GM12878 (cell line): Measurements from ENCODE around the gene AMER2. TPM values are rescaled to one million over a fixed set of nuclear protein-coding genes. Genes with fewer than 3 reads are reported as not detected.

Experiments used
- ASH2L ChIP-seq: fragments of 300-600, 200-600 bp; sonication (generic); IDR thresholded peaks from 2 replicates; pipeline ENCODE4 v1.6.1; 2017; ENCODE audit warnings: low read depth, mild to moderate bottlenecking, borderline replicate concordance
- ATF3 ChIP-seq: IDR thresholded peaks from 2 replicates; pipeline ENCODE4 v1.6.1; 2011; ENCODE audit warnings: low read depth, mild to moderate bottlenecking, low read length, moderate library complexity, borderline replicate concordance; ENCODE audit errors: extremely low read depth
- BCLAF1 ChIP-seq: fragments of 450-650 bp; IDR thresholded peaks from 2 replicates; pipeline ENCODE4 v1.6.1; 2017; ENCODE audit warnings: antibody characterized with exemption, mild to moderate bottlenecking, moderate library complexity
- BMI1 ChIP-seq: fragments of 450-650 bp; IDR thresholded peaks from 2 replicates; pipeline ENCODE4 v1.6.1; 2016; ENCODE audit warnings: mild to moderate bottlenecking, moderate library complexity, borderline replicate concordance
- CHD4 ChIP-seq: fragments of 200-600 bp; sonication (generic); IDR thresholded peaks from 2 replicates; pipeline ENCODE4 v1.6.1; 2016; ENCODE audit warnings: mild to moderate bottlenecking
- EGR1 ChIP-seq, 2 experiments: IDR thresholded peaks; 1 replicate in 1 of 2; 2 replicates in 1 of 2; pipeline ENCODE4 v1.6.1; 2011 to 2012; ENCODE audit warnings: low read depth in 2 of 2, low read length in 2 of 2, borderline replicate concordance in 1 of 2, mild to moderate bottlenecking in 1 of 2, moderate library complexity in 1 of 2
- EZH2 ChIP-seq: IDR thresholded peaks from 2 replicates; pipeline ENCODE4 v1.6.1; 2012; ENCODE audit warnings: low read depth, mild to moderate bottlenecking, control low read depth, inconsistent platforms, low read length, borderline replicate concordance; ENCODE audit not compliant: control insufficient read depth
- IKZF1 ChIP-seq: fragments of 450-650 bp; conservative IDR thresholded peaks from 2 replicates; pipeline ENCODE4 v1.6.1; 2017; ENCODE audit warnings: antibody characterized with exemption, mild to moderate bottlenecking
- JUND ChIP-seq: IDR thresholded peaks from 2 replicates; pipeline ENCODE4 v1.6.1; 2012; ENCODE audit warnings: low read depth, mild to moderate bottlenecking, low read length, improper control_type of control experiment, moderate library complexity
- KLF5 ChIP-seq: fragments of 450-650 bp; IDR thresholded peaks from 2 replicates; pipeline ENCODE4 v1.6.1; 2014; ENCODE audit warnings: mild to moderate bottlenecking; ENCODE audit not compliant: partially characterized antibody
- NFIC ChIP-seq: IDR thresholded peaks from 2 replicates; pipeline ENCODE4 v1.6.1; 2012; ENCODE audit warnings: low read depth, mild to moderate bottlenecking, inconsistent platforms, low read length, moderate library complexity
- NR2C2 ChIP-seq: IDR thresholded peaks from 2 replicates; pipeline ENCODE4 v1.6.1; 2011; ENCODE audit warnings: borderline replicate concordance, low read depth; ENCODE audit not compliant: control insufficient read depth, insufficient read length
- POLR2AphosphoS5 ChIP-seq: IDR thresholded peaks from 2 replicates; pipeline ENCODE4 v1.6.1; 2011; ENCODE audit warnings: mild to moderate bottlenecking, low read length, inconsistent platforms
- PRDM15 ChIP-seq: fragments of 450-650 bp; formaldehyde crosslinking; IDR thresholded peaks from 2 replicates; pipeline ENCODE4 v1.4.0; 2020; ENCODE audit warnings: mild to moderate bottlenecking, moderate library complexity
- SIX5 ChIP-seq: IDR thresholded peaks from 2 replicates; pipeline ENCODE4 v1.6.1; 2011; ENCODE audit warnings: mild to moderate bottlenecking, low read depth, low read length, moderate library complexity; ENCODE audit not compliant: severe bottlenecking
- TCF12 ChIP-seq: IDR thresholded peaks from 2 replicates; pipeline ENCODE4 v1.6.1; 2011; ENCODE audit warnings: low read depth, mild to moderate bottlenecking, low read length
- YY1 ChIP-seq: IDR thresholded peaks from 2 replicates; pipeline ENCODE4 v1.6.1; 2011; ENCODE audit warnings: low read depth, mild to moderate bottlenecking, low read length
- ZNF207 ChIP-seq: fragments of 450-650 bp; IDR thresholded peaks from 2 replicates; pipeline ENCODE4 v1.6.1; 2014; ENCODE audit warnings: antibody characterized with exemption, mild to moderate bottlenecking, borderline replicate concordance
- ZNF687 ChIP-seq: fragments of 450-650 bp; IDR thresholded peaks from 2 replicates; pipeline ENCODE4 v1.6.1; 2017; ENCODE audit warnings: mild to moderate bottlenecking, moderate library complexity
- polyA plus RNA-seq, 11 experiments: library from polyadenylated mRNA; depleted of rRNA in 4 of 11; unstranded in 6 of 11; stranded (reverse) in 5 of 11; fragments of >200 nt; fragmentation: Nextera tagmentation in 4 of 11; fragmentation: Illumina TruSeq in 1 of 11; extraction: Ambion mirVana in 4 of 11; extraction: Trizol in 1 of 11; gene quantifications; 1 replicate in 1 of 11; 2 replicates in 10 of 11; pipeline versions ENCODE4 v1.2.1 to v1.2.3, GENCODE V29; 2011 to 2016; ENCODE audit warnings: inconsistent platforms in 2 of 11, missing spikeins in 2 of 11, low read depth in 1 of 11
- total RNA-seq, 4 experiments: library from RNA; depleted of rRNA in 3 of 4; stranded (reverse); fragments of >200 nt in 3 of 4; fragmentation: Illumina TruSeq in 1 of 4; extraction: Trizol in 1 of 4; gene quantifications; 2 replicates each; pipeline versions ENCODE4 v1.2.1 to v1.2.3, GENCODE V29; 2013 to 2021

The AMER2 gene
- total and polyA plus RNA-seq, 10 of the 15 experiments (the other 5 are each of a cell fraction or from before 2014, with no cell fraction given), result 0.01 to 0.34 (median 0.21) TPM

DNA sequence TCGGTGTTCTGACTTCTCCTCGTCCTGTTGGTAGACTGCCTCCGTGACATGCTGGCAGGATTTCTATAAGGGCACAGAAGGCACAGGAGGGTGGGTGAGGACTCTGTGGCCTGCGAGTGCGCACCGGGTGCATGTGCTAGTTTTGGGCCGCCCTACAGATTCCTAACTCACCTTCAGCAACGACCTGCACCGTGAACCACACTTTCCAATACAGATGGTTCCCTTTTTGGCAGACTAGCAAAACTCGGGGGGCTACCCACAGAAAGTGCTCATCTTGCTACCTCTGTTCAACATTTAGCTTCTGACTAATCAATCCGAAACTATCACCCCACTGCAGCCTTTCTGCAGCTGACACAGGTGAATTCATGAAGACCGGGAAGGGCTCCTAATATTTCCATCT is 14.1 kb upstream of the AMER2 start (continued):
- TF ChIP-seq ZNF207, result no peak
- TF ChIP-seq SIX5, result no peak
- TF ChIP-seq ATF3, result no peak
- no peak for TF ChIP-seq ZNF687
- no peak for TF ChIP-seq POLR2AphosphoS5
- no peak for TF ChIP-seq JUND
- no peak for TF ChIP-seq KLF5
- TF ChIP-seq BCLAF1, result no peak
- no peak for TF ChIP-seq PRDM15 (CRISPR knock-in tag)
- TF ChIP-seq TCF12, result 0 out of 2 replicates have a peak, but pooled peaks have one; percentile 18
- no peak for TF ChIP-seq EZH2
- TF ChIP-seq NR2C2, result no peak
- no peak for TF ChIP-seq EGR1 (IDR thresholded peaks at IDR 0.05; ENCODE audit: borderline replicate concordance in 1 of 2, low read depth in 2 of 2, low read length in 2 of 2)
- no peak for TF ChIP-seq YY1
- no peak for TF ChIP-seq ASH2L
- TF ChIP-seq CHD4, result no peak
- TF ChIP-seq BMI1, result no peak
- TF ChIP-seq IKZF1, result peak; percentile 60; the same call in 1 of the 2 replicates
- peak; percentile 71; the same call in 1 of the 2 replicates for TF ChIP-seq NFIC
